SK-N-SH (cell line): ENCODE measurements around the gene C8G. TPM values are rescaled to one million over a fixed set of nuclear protein-coding genes. Genes with fewer than 3 reads are reported as not detected.

Experiments
- CTCF ChIA-PET: fragments of 300-600, 350-600 bp; formaldehyde crosslinking; extraction: SDS; loops from one replicate; lab custom pipeline; 2021; lab: Yijun Ruan, JAX
- POLR2A ChIA-PET: fragments of 350-600 bp; sonication (Branson Sonifier 250); formaldehyde crosslinking; extraction: SDS; loops from one replicate; lab custom pipeline; 2020; ENCODE audit warnings: antibody characterized with exemption, inconsistent platforms; lab: Yijun Ruan, JAX
- DNase-seq: peaks from one replicate; pipeline ENCODE4 v3.0.0; 2012
- H2AFZ ChIP-seq: fragments of 200-600 bp; sonication (generic); 2 replicates; pipeline ENCODE4 v1.8.1; 2016; ENCODE audit warnings: antibody characterized with exemption, mild to moderate bottlenecking, low read depth
- H3F3A ChIP-seq: fragments of 200-600 bp; sonication (generic); replicated peaks from 2 replicates; pipeline ENCODE3; 2016; ENCODE audit warnings: antibody characterized with exemption, mild to moderate bottlenecking; ENCODE audit not compliant: insufficient read depth
- H3K27ac ChIP-seq, 2 experiments: fragments of 200-500 bp in 1 of 2; fragments of 200-600 bp in 1 of 2; sonication (Bioruptor generic) in 1 of 2; sonication (generic), shearing (Covaris generic) in 1 of 2; 2 replicates each; pipeline versions ENCODE4 v1.5.1 to v1.6.1; 2014 to 2016; ENCODE audit warnings: low read depth in 2 of 2, inconsistent platforms in 1 of 2, low read length in 1 of 2, mild to moderate bottlenecking in 1 of 2, mixed read lengths in 1 of 2
- H3K27me3 ChIP-seq: fragments of 200-600 bp; sonication (generic), shearing (Covaris generic); 2 replicates; pipeline ENCODE4 v1.6.1; 2016; ENCODE audit warnings: mixed run types; ENCODE audit not compliant: insufficient read depth
- H3K36me3 ChIP-seq, 2 experiments: fragments of 200-500 bp in 1 of 2; fragments of 200-600 bp in 1 of 2; sonication (Bioruptor generic) in 1 of 2; sonication (generic) in 1 of 2; replicated peaks in 1 of 2; 2 replicates each; pipeline versions ENCODE3 to v1.5.1; 2014 to 2016; ENCODE audit warnings: low read length in 1 of 2, mild to moderate bottlenecking in 1 of 2; ENCODE audit not compliant: insufficient read depth in 2 of 2, control insufficient read depth in 1 of 2
- H3K4me1 ChIP-seq, 2 experiments: fragments of 200-500 bp in 1 of 2; fragments of 200-600 bp in 1 of 2; sonication (Bioruptor generic) in 1 of 2; sonication (generic), shearing (Covaris generic) in 1 of 2; 2 replicates each; pipeline versions ENCODE4 v1.5.1 to v1.6.1; 2014 to 2016; ENCODE audit warnings: low read depth in 1 of 2, low read length in 1 of 2, mixed run types in 1 of 2; ENCODE audit not compliant: insufficient read depth in 2 of 2, control insufficient read depth in 1 of 2
- H3K4me2 ChIP-seq: fragments of 200-600 bp; sonication (generic), shearing (Covaris generic); 2 replicates; pipeline ENCODE4 v1.6.1; 2017; ENCODE audit warnings: mixed run types
- H3K4me3 ChIP-seq, 2 experiments: fragments of 200-500 bp in 1 of 2; fragments of 200-600 bp in 1 of 2; sonication (Bioruptor generic) in 1 of 2; sonication (generic), shearing (Covaris generic) in 1 of 2; 2 replicates each; pipeline versions ENCODE4 v1.5.1 to v1.8.1; 2014 to 2016; ENCODE audit warnings: low read depth in 2 of 2, inconsistent platforms in 1 of 2, low read length in 1 of 2, mild to moderate bottlenecking in 1 of 2, mixed read lengths in 1 of 2, moderate library complexity in 1 of 2
- H3K79me2 ChIP-seq: fragments of 200-600 bp; sonication (generic); 2 replicates; pipeline ENCODE4 v1.8.1; 2017; ENCODE audit warnings: mild to moderate bottlenecking; ENCODE audit not compliant: insufficient read depth
- H3K9ac ChIP-seq: fragments of 200-600 bp; sonication (generic); 2 replicates; pipeline ENCODE4 v1.6.1; 2017; ENCODE audit warnings: mixed run types
- H3K9me2 ChIP-seq: fragments of 200-600 bp; sonication (generic); 2 replicates; pipeline ENCODE4 v1.6.1; 2017; ENCODE audit warnings: mixed run types
- H3K9me3 ChIP-seq: fragments of 200-600 bp; sonication (generic); 2 replicates; pipeline ENCODE4 v1.6.1; 2017; ENCODE audit warnings: mixed run types, mild to moderate bottlenecking, moderate library complexity
- H4K20me1 ChIP-seq: fragments of 200-600 bp; sonication (generic); 2 replicates; pipeline ENCODE4 v1.6.1; 2017; ENCODE audit warnings: mild to moderate bottlenecking, mixed run types; ENCODE audit not compliant: insufficient read depth
- ELF1 ChIP-seq: IDR thresholded peaks from 2 replicates; pipeline ENCODE4 v1.4.0; 2012
- FOXJ3 ChIP-seq: sonication (generic); formaldehyde crosslinking; IDR thresholded peaks from 2 replicates; pipeline ENCODE4 v1.5.1; 2020; ENCODE audit warnings: mild to moderate bottlenecking, missing genetic modification reagents
- GATA2 ChIP-seq: sonication (generic); formaldehyde crosslinking; IDR thresholded peaks from 2 replicates; pipeline ENCODE4 v1.5.0; 2020; ENCODE audit warnings: mild to moderate bottlenecking, missing genetic modification reagents
- MXI1 ChIP-seq: IDR thresholded peaks from 2 replicates; pipeline ENCODE4 v1.6.1; 2012; ENCODE audit warnings: mild to moderate bottlenecking, low read depth, low read length, improper control_type of control experiment
- NFIC ChIP-seq: IDR thresholded peaks from 2 replicates; pipeline ENCODE4 v1.4.0; 2012; ENCODE audit warnings: borderline replicate concordance
- RAD21 ChIP-seq: IDR thresholded peaks from 2 replicates; pipeline ENCODE4 v1.6.1; 2012; ENCODE audit warnings: mild to moderate bottlenecking, low read length
- RCOR1 ChIP-seq: fragments of 150-350 bp; IDR thresholded peaks from 2 replicates; pipeline ENCODE4 v1.6.1; 2017; ENCODE audit warnings: antibody characterized with exemption, low read length
- RXRA ChIP-seq: IDR thresholded peaks from 2 replicates; pipeline ENCODE4 v1.4.0; 2012; ENCODE audit warnings: low read depth, mild to moderate bottlenecking, borderline replicate concordance
- TEAD4 ChIP-seq: IDR thresholded peaks from 2 replicates; pipeline ENCODE4 v1.4.0; 2012; ENCODE audit warnings: mild to moderate bottlenecking, borderline replicate concordance; ENCODE audit not compliant: insufficient read depth
- YY1 ChIP-seq: IDR thresholded peaks from 2 replicates; pipeline ENCODE4 v1.4.0; 2012; ENCODE audit warnings: low read depth, mild to moderate bottlenecking
- WGBS: methylation state at CpG from one replicate; pipeline ENCODE4 v1.1.6; 2017; ENCODE audit warnings: low lambda C conversion rate; 5-methylcytosine and 5-hydroxymethylcytosine counted together
- polyA plus RNA-seq, 3 experiments: library from polyadenylated mRNA; depleted of rRNA; stranded (reverse); fragments of >200 nt; gene quantifications; 2 replicates each; pipeline ENCODE4 v1.2.3, GENCODE V29; 2012
- TF ChIP-seq, protein P1 (sequence below): fragments of 150-350 bp; IDR thresholded peaks from 2 replicates; pipeline ENCODE4 v1.6.1; 2017; ENCODE audit warnings: antibody characterized with exemption, low read length, low read depth, borderline replicate concordance
- TF ChIP-seq, protein P2 (sequence below): IDR thresholded peaks from 2 replicates; pipeline ENCODE4 v1.4.0; 2012; ENCODE audit warnings: low read depth
- TF ChIP-seq, protein P3 (sequence below): fragments of 200-600 bp; sonication (generic); IDR thresholded peaks from 2 replicates; pipeline ENCODE4 v1.6.1; 2017; ENCODE audit warnings: antibody characterized with exemption, mild to moderate bottlenecking, moderate library complexity
- TF ChIP-seq, protein P4 (sequence below): IDR thresholded peaks from 2 replicates; pipeline ENCODE4 v1.6.1; 2012; ENCODE audit warnings: mild to moderate bottlenecking, low read depth, low read length, moderate library complexity
- TF ChIP-seq, protein P5 (sequence below): IDR thresholded peaks from 2 replicates; pipeline ENCODE4 v1.4.0; 2012; ENCODE audit warnings: low read depth, borderline replicate concordance
- TF ChIP-seq, protein P6 (sequence below): IDR thresholded peaks from 2 replicates; pipeline ENCODE4; 2012
- TF ChIP-seq, protein P7 (sequence below): IDR thresholded peaks from 2 replicates; pipeline ENCODE4 v1.4.0; 2012; ENCODE audit warnings: low read depth, borderline replicate concordance

Gene C8G
- polyA plus RNA-seq, 1 of the 3 experiments (the other 2 are of a cell fraction) = 0.28 TPM

DNA sequence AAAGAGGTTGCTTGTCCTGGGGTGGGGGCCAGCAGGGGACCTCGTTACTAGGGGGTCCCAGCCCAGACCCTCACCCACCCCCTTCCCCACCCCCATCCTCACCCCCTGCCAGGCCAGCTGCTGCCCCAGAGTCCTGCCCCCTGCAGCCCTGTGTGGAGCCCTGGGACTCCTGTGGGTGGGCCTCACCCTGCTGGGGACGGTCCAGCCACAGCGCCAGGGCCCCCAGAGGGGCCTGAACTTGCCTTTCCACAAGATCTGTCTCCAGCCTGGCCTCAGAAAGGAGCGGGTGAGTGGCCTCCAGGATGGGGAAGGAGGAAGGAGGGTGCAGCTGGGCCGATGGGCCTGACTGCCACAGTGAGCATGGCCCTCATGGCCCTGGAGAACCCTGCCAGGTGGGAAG, 24.7 kb downstream of the C8G start:
- H3K4me2 ChIP-seq = no peak overlapping the region
- 80% methylated on average over 2 of the region's 5 CpGs for WGBS
- H3K36me3 ChIP-seq = no peaks in the 10 kb centered on the region
- no peaks in the 10 kb centered on the region for H3F3A ChIP-seq
- no peaks in the 10 kb centered on the region for H3K27me3 ChIP-seq
- ChIA-PET POLR2A (no interaction called here), CTCF (interaction anchor here (1.1 to 1.8 kb wide), 4 partner anchors 21 to 66 kb away, joined by 3 to 5 read pairs (median 4); partner anchors contain the start of gene ABCA2)
- no peak overlapping the region for H3K9ac ChIP-seq
- peaks cover 0 to 2% of the 10 kb centered on the region in 2 experiments; a peak in 1 of 4 replicates for H3K4me1 ChIP-seq
- no peak for DNase-seq
- H3K4me3 ChIP-seq = no peak overlapping the region
- H3K9me3 ChIP-seq = no peaks in the 10 kb centered on the region
- H4K20me1 ChIP-seq = no peaks in the 10 kb centered on the region
- no peak overlapping the region for H3K27ac ChIP-seq
- no peak overlapping the region for H2AFZ ChIP-seq
- H3K79me2 ChIP-seq = no peaks in the 10 kb centered on the region
- TF ChIP-seq, protein P1, sequence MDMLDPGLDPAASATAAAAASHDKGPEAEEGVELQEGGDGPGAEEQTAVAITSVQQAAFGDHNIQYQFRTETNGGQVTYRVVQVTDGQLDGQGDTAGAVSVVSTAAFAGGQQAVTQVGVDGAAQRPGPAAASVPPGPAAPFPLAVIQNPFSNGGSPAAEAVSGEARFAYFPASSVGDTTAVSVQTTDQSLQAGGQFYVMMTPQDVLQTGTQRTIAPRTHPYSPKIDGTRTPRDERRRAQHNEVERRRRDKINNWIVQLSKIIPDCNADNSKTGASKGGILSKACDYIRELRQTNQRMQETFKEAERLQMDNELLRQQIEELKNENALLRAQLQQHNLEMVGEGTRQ = no peak
- TF ChIP-seq FOXJ3 (no peak), TEAD4 (no peak), YY1 (no peak), MXI1 (no peak), RAD21 (no peak), NFIC (no peak), ELF1 (no peak), RCOR1 (no peak), GATA2 (CRISPR knock-in tag) (no peak), RXRA (no peak)
- TF ChIP-seq, protein P2, sequence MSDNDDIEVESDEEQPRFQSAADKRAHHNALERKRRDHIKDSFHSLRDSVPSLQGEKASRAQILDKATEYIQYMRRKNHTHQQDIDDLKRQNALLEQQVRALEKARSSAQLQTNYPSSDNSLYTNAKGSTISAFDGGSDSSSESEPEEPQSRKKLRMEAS = no peak
- TF ChIP-seq, protein P3, sequence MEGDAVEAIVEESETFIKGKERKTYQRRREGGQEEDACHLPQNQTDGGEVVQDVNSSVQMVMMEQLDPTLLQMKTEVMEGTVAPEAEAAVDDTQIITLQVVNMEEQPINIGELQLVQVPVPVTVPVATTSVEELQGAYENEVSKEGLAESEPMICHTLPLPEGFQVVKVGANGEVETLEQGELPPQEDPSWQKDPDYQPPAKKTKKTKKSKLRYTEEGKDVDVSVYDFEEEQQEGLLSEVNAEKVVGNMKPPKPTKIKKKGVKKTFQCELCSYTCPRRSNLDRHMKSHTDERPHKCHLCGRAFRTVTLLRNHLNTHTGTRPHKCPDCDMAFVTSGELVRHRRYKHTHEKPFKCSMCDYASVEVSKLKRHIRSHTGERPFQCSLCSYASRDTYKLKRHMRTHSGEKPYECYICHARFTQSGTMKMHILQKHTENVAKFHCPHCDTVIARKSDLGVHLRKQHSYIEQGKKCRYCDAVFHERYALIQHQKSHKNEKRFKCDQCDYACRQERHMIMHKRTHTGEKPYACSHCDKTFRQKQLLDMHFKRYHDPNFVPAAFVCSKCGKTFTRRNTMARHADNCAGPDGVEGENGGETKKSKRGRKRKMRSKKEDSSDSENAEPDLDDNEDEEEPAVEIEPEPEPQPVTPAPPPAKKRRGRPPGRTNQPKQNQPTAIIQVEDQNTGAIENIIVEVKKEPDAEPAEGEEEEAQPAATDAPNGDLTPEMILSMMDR = no peak
- TF ChIP-seq, protein P4, sequence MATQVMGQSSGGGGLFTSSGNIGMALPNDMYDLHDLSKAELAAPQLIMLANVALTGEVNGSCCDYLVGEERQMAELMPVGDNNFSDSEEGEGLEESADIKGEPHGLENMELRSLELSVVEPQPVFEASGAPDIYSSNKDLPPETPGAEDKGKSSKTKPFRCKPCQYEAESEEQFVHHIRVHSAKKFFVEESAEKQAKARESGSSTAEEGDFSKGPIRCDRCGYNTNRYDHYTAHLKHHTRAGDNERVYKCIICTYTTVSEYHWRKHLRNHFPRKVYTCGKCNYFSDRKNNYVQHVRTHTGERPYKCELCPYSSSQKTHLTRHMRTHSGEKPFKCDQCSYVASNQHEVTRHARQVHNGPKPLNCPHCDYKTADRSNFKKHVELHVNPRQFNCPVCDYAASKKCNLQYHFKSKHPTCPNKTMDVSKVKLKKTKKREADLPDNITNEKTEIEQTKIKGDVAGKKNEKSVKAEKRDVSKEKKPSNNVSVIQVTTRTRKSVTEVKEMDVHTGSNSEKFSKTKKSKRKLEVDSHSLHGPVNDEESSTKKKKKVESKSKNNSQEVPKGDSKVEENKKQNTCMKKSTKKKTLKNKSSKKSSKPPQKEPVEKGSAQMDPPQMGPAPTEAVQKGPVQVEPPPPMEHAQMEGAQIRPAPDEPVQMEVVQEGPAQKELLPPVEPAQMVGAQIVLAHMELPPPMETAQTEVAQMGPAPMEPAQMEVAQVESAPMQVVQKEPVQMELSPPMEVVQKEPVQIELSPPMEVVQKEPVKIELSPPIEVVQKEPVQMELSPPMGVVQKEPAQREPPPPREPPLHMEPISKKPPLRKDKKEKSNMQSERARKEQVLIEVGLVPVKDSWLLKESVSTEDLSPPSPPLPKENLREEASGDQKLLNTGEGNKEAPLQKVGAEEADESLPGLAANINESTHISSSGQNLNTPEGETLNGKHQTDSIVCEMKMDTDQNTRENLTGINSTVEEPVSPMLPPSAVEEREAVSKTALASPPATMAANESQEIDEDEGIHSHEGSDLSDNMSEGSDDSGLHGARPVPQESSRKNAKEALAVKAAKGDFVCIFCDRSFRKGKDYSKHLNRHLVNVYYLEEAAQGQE = no peak
- TF ChIP-seq, protein P5, sequence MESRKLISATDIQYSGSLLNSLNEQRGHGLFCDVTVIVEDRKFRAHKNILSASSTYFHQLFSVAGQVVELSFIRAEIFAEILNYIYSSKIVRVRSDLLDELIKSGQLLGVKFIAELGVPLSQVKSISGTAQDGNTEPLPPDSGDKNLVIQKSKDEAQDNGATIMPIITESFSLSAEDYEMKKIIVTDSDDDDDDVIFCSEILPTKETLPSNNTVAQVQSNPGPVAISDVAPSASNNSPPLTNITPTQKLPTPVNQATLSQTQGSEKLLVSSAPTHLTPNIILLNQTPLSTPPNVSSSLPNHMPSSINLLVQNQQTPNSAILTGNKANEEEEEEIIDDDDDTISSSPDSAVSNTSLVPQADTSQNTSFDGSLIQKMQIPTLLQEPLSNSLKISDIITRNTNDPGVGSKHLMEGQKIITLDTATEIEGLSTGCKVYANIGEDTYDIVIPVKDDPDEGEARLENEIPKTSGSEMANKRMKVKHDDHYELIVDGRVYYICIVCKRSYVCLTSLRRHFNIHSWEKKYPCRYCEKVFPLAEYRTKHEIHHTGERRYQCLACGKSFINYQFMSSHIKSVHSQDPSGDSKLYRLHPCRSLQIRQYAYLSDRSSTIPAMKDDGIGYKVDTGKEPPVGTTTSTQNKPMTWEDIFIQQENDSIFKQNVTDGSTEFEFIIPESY = no peak
- TF ChIP-seq, protein P6, sequence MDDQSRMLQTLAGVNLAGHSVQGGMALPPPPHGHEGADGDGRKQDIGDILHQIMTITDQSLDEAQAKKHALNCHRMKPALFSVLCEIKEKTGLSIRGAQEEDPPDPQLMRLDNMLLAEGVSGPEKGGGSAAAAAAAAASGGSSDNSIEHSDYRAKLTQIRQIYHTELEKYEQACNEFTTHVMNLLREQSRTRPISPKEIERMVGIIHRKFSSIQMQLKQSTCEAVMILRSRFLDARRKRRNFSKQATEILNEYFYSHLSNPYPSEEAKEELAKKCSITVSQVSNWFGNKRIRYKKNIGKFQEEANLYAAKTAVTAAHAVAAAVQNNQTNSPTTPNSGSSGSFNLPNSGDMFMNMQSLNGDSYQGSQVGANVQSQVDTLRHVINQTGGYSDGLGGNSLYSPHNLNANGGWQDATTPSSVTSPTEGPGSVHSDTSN = no peak
- TF ChIP-seq, protein P7, sequence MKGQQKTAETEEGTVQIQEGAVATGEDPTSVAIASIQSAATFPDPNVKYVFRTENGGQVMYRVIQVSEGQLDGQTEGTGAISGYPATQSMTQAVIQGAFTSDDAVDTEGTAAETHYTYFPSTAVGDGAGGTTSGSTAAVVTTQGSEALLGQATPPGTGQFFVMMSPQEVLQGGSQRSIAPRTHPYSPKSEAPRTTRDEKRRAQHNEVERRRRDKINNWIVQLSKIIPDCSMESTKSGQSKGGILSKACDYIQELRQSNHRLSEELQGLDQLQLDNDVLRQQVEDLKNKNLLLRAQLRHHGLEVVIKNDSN = no peak
- H3K9me2 ChIP-seq = no peaks in the 10 kb centered on the region
